ENCODE results near the gene CWC22.

CWC22 gene

GRCh38 chr2:179999000-179999399, 8.1 kb downstream of the CWC22 start:
- no peak for TF ChIP-seq JUND (IDR thresholded peaks at IDR 0.05; ENCODE audit: low read depth)
- DNase-seq (ENCODE audit: low read depth in 1 of 2, low spot score in 1 of 2): no peak
- in situ Hi-C loops (cut with HindIII; ENCODE audit: low pct_unique_long_range_greater_than_20kb, low sequenced_read_pairs): no loop called here

- TF ChIP-seq JUND (IDR thresholded peaks at IDR 0.05; ENCODE audit: low read depth): no peak
- no peak for DNase-seq (ENCODE audit: low read depth in 1 of 2, low spot score in 1 of 2)
- in situ Hi-C loops (cut with HindIII; ENCODE audit: low pct_unique_long_range_greater_than_20kb, low sequenced_read_pairs): no loop called here
Measured at GRCh38 chr2:179995741-179996515, 11.2 kb downstream of the CWC22 start.

GRCh38 chr2:179991344-179991743, 15.8 kb downstream of the CWC22 start:
- no peak for TF ChIP-seq JUND (IDR thresholded peaks at IDR 0.05; ENCODE audit: low read depth)
- DNase-seq (ENCODE audit: low read depth in 1 of 2, low spot score in 1 of 2): peak in 1 of 2 experiments; percentile 28
- in situ Hi-C loops (cut with HindIII; ENCODE audit: low pct_unique_long_range_greater_than_20kb, low sequenced_read_pairs): no loop called here

GRCh38 chr2:179990676-179991317, 16.3 kb downstream of the CWC22 start:
- in situ Hi-C loops (cut with HindIII; ENCODE audit: low pct_unique_long_range_greater_than_20kb, low sequenced_read_pairs): no loop called here
- no peak for TF ChIP-seq JUND (IDR thresholded peaks at IDR 0.05; ENCODE audit: low read depth)
- no peak for DNase-seq (ENCODE audit: low read depth in 1 of 2, low spot score in 1 of 2)

GRCh38 chr2:179987916-179988315, 19.2 kb downstream of the CWC22 start:
- in situ Hi-C loops (cut with HindIII; ENCODE audit: low pct_unique_long_range_greater_than_20kb, low sequenced_read_pairs): no loop called here
- no peak for TF ChIP-seq JUND (IDR thresholded peaks at IDR 0.05; ENCODE audit: low read depth)
- peak in 1 of 2 experiments; percentile 13 for DNase-seq (ENCODE audit: low read depth in 1 of 2, low spot score in 1 of 2)

GRCh38 chr2:179985163-179985820, 21.8 kb downstream of the CWC22 start:
- no peak for DNase-seq (ENCODE audit: low read depth in 1 of 2, low spot score in 1 of 2)
- no peak for TF ChIP-seq JUND (IDR thresholded peaks at IDR 0.05; ENCODE audit: low read depth)
- in situ Hi-C loops (cut with HindIII; ENCODE audit: low pct_unique_long_range_greater_than_20kb, low sequenced_read_pairs): no loop called here

GRCh38 chr2:179983250-179983932, 23.7 kb downstream of the CWC22 start:
- in situ Hi-C loops (cut with HindIII; ENCODE audit: low pct_unique_long_range_greater_than_20kb, low sequenced_read_pairs): no loop called here
- no peak for TF ChIP-seq JUND (IDR thresholded peaks at IDR 0.05; ENCODE audit: low read depth)
- DNase-seq (ENCODE audit: low read depth in 1 of 2, low spot score in 1 of 2): no peak

GRCh38 chr2:179981085-179981484, 26.0 kb downstream of the CWC22 start:
- TF ChIP-seq JUND (IDR thresholded peaks at IDR 0.05; ENCODE audit: low read depth): no peak
- no peak for DNase-seq (ENCODE audit: low read depth in 1 of 2, low spot score in 1 of 2)
- in situ Hi-C loops (cut with HindIII; ENCODE audit: low pct_unique_long_range_greater_than_20kb, low sequenced_read_pairs): no loop called here

GRCh38 chr2:179974761-179975160, 32.3 kb downstream of the CWC22 start:
- in situ Hi-C loops (cut with HindIII; ENCODE audit: low pct_unique_long_range_greater_than_20kb, low sequenced_read_pairs): no loop called here
- no peak for DNase-seq (ENCODE audit: low read depth in 1 of 2, low spot score in 1 of 2)
- no peak for TF ChIP-seq JUND (IDR thresholded peaks at IDR 0.05; ENCODE audit: low read depth)

- DNase-seq (ENCODE audit: low read depth in 1 of 2, low spot score in 1 of 2): no peak
- no peak for TF ChIP-seq JUND (IDR thresholded peaks at IDR 0.05; ENCODE audit: low read depth)
- in situ Hi-C loops (cut with HindIII; ENCODE audit: low pct_unique_long_range_greater_than_20kb, low sequenced_read_pairs): no loop called here
Measured at GRCh38 chr2:179966778-179967394, 40.2 kb downstream of the CWC22 start.

GRCh38 chr2:179965291-179966258, 41.5 kb downstream of the CWC22 start:
- peak in 1 of 2 experiments; percentile 0 for DNase-seq (ENCODE audit: low read depth in 1 of 2, low spot score in 1 of 2)
- in situ Hi-C loops (cut with HindIII; ENCODE audit: low pct_unique_long_range_greater_than_20kb, low sequenced_read_pairs): no loop called here
- no peak for TF ChIP-seq JUND (IDR thresholded peaks at IDR 0.05; ENCODE audit: low read depth)
